ENCODE results near the gene LRRC34.

The LRRC34 gene

GRCh38 chr3:169812332-169813235 lies at the start of gene LRRC34, which contains the start of gene LRRIQ4:
Gene LRRC34 (minus strand): TSS chr3:169812904. CDS start chr3:169812548, 356 bp downstream.
Gene LRRIQ4 (plus strand): TSS chr3:169812870. CDS start chr3:169821922, 9,052 bp downstream.
- DNase-seq (ENCODE audit: low spot score): no peak

- DNase-seq (ENCODE audit: low spot score): no peak
Observed at GRCh38 chr3:169861871-169862270, 49.2 kb upstream of the LRRC34 start.

GRCh38 chr3:169857811-169858210 lies 45.1 kb upstream of the LRRC34 start:
- DNase-seq (ENCODE audit: low spot score): no peak

- no peak for DNase-seq (ENCODE audit: low spot score)
Observed at GRCh38 chr3:169855514-169855913, 42.8 kb upstream of the LRRC34 start.

- no peak for DNase-seq (ENCODE audit: low spot score)
Observed at GRCh38 chr3:169850618-169851017, 37.9 kb upstream of the LRRC34 start.

- DNase-seq (ENCODE audit: low spot score): no peak
Observed at GRCh38 chr3:169848741-169849140, 36.0 kb upstream of the LRRC34 start.

GRCh38 chr3:169847896-169848295 lies 35.2 kb upstream of the LRRC34 start:
- DNase-seq (ENCODE audit: low spot score): no peak

GRCh38 chr3:169846458-169847193 lies 33.9 kb upstream of the LRRC34 start:
- no peak for DNase-seq (ENCODE audit: low spot score)

GRCh38 chr3:169842960-169843359 lies 30.3 kb upstream of the LRRC34 start:
- no peak for DNase-seq (ENCODE audit: low spot score)

- no peak for DNase-seq (ENCODE audit: low spot score)
Observed at GRCh38 chr3:169841171-169841570, 28.5 kb upstream of the LRRC34 start.

GRCh38 chr3:169838511-169839030 lies 25.9 kb upstream of the LRRC34 start:
- no peak for DNase-seq (ENCODE audit: low spot score)

GRCh38 chr3:169836942-169837275 lies 24.2 kb upstream of the LRRC34 start:
- DNase-seq (ENCODE audit: low spot score): no peak

GRCh38 chr3:169836078-169836941 lies 23.6 kb upstream of the LRRC34 start:
- DNase-seq (ENCODE audit: low spot score): no peak

- DNase-seq (ENCODE audit: low spot score): no peak
Observed at GRCh38 chr3:169835533-169835932, 22.8 kb upstream of the LRRC34 start.

GRCh38 chr3:169827712-169828111 lies 15.0 kb upstream of the LRRC34 start:
- DNase-seq (ENCODE audit: low spot score): no peak

- no peak for DNase-seq (ENCODE audit: low spot score)
Observed at GRCh38 chr3:169825316-169825715, 12.6 kb upstream of the LRRC34 start.

- no peak for DNase-seq (ENCODE audit: low spot score)
Observed at GRCh38 chr3:169822983-169823382, 10.3 kb upstream of the LRRC34 start.

GRCh38 chr3:169822540-169822939 lies 9.8 kb upstream of the LRRC34 start:
- peak; percentile 38 for DNase-seq (ENCODE audit: low spot score)

GRCh38 chr3:169822091-169822490 lies 9.4 kb upstream of the LRRC34 start:
- peak; percentile 31 for DNase-seq (ENCODE audit: low spot score)

- no peak for DNase-seq (ENCODE audit: low spot score)
Observed at GRCh38 chr3:169818316-169818715, 5.6 kb upstream of the LRRC34 start.

- no peak for DNase-seq (ENCODE audit: low spot score)
Observed at GRCh38 chr3:169815590-169816150, 3.0 kb upstream of the LRRC34 start.
